ENCODE data around the gene MRFAP1L1.

Gene MRFAP1L1

DNA sequence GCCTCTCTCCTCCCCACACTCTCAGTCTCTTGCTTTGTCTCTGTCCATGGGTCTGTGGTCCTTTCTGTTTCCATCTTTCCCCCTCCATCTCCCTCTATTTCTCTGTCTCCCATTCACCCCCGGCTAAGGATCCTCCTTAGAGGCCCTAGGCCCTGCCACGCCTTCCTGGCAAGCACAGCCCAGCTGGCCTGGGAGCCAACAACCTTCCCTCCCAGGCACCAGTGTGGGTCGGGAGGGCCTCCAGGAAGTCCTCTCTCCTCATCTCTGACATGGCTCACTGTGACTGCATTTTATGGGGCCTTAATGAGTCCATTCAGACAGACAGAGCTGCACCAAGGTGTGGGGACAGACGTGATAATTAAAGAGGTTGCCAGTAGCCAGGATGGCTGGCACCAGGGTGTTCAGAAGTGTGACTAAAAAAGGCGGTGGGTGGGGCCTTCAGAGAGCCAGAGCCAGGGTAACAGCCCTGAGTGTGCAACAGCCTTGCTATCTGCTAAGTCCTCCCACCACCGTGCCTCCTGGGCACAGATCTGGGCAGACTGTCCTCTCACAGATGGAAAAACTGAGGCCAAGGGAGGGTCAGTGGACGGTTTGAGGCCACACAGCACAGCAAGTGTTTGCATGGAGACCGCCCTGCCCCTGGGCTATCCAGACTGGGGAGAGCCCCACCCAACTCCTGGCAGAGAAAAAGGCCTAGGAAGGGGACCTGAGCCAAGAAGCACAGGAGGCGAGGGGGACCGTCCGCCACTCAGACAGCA is 37.8 kb upstream of the MRFAP1L1 start:
- H3K9me3 Mint-ChIP-seq (ENCODE audit: low read depth) = no peaks in the 10 kb centered on the region
- H3K4me3 Mint-ChIP-seq = no peak overlapping the region
- H3K36me3 Mint-ChIP-seq = no peaks in the 10 kb centered on the region
- H3K4me1 Mint-ChIP-seq (ENCODE audit: low read depth) = peaks cover 8% of the 10 kb centered on the region
- no peaks in the 10 kb centered on the region for H3K27me3 Mint-ChIP-seq
- no peak overlapping the region for H3K27ac Mint-ChIP-seq

GRCh38 chr4:6746721-6747293 is 37.1 kb upstream of the MRFAP1L1 start:
- Mint-ChIP-seq H3K4me1 (ENCODE audit: low read depth) (peaks cover 6% of the 10 kb centered on the region), H3K36me3 (no peaks in the 10 kb centered on the region), H3K27me3 (no peaks in the 10 kb centered on the region), H3K4me3 (no peak overlapping the region), H3K9me3 (ENCODE audit: low read depth) (no peaks in the 10 kb centered on the region), H3K27ac (no peak overlapping the region)

- Mint-ChIP-seq H3K27me3 (no peaks in the 10 kb centered on the region), H3K4me3 (no peak overlapping the region), H3K36me3 (no peaks in the 10 kb centered on the region), H3K9me3 (ENCODE audit: low read depth) (no peaks in the 10 kb centered on the region), H3K27ac (no peak overlapping the region), H3K4me1 (ENCODE audit: low read depth) (no peaks in the 10 kb centered on the region)
These were observed 33.3 kb upstream of the MRFAP1L1 start for GRCh38 chr4:6742989-6743388.

GRCh38 chr4:6742507-6742906 is 32.8 kb upstream of the MRFAP1L1 start:
- H3K27me3 Mint-ChIP-seq = no peaks in the 10 kb centered on the region
- no peaks in the 10 kb centered on the region for H3K9me3 Mint-ChIP-seq (ENCODE audit: low read depth)
- H3K36me3 Mint-ChIP-seq = no peaks in the 10 kb centered on the region
- no peak overlapping the region for H3K4me3 Mint-ChIP-seq
- H3K4me1 Mint-ChIP-seq (ENCODE audit: low read depth) = no peaks in the 10 kb centered on the region
- H3K27ac Mint-ChIP-seq = no peak overlapping the region

DNA sequence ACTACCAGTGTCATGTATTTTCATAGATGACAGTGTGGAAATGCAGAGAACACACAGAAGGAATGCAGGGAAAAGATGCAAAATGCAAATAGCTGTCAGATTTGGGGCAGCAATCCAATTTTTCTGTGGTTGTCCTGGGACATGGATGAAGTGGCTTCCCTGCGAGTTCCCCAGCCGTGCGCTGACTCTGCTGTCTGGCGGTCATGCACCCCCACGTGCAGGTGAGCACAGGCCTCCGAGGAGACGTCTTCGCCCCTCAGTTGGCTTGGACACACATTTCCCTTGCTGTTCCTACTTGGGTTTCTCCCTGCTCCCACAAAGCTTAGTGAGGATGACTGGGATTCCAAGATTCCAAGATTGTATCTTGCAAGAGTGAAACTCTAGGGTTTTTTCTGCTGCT is 30.7 kb upstream of the MRFAP1L1 start:
- H3K4me1 Mint-ChIP-seq (ENCODE audit: low read depth) = no peaks in the 10 kb centered on the region
- H3K27ac Mint-ChIP-seq = no peak overlapping the region
- no peaks in the 10 kb centered on the region for H3K36me3 Mint-ChIP-seq
- H3K4me3 Mint-ChIP-seq = no peak overlapping the region
- no peaks in the 10 kb centered on the region for H3K9me3 Mint-ChIP-seq (ENCODE audit: low read depth)
- no peaks in the 10 kb centered on the region for H3K27me3 Mint-ChIP-seq

GRCh38 chr4:6739920-6740319 is 30.3 kb upstream of the MRFAP1L1 start:
- H3K4me1 Mint-ChIP-seq (ENCODE audit: low read depth) = no peaks in the 10 kb centered on the region
- no peaks in the 10 kb centered on the region for H3K36me3 Mint-ChIP-seq
- H3K27me3 Mint-ChIP-seq = no peaks in the 10 kb centered on the region
- H3K9me3 Mint-ChIP-seq (ENCODE audit: low read depth) = no peaks in the 10 kb centered on the region
- H3K4me3 Mint-ChIP-seq = no peak overlapping the region
- no peak overlapping the region for H3K27ac Mint-ChIP-seq

DNA sequence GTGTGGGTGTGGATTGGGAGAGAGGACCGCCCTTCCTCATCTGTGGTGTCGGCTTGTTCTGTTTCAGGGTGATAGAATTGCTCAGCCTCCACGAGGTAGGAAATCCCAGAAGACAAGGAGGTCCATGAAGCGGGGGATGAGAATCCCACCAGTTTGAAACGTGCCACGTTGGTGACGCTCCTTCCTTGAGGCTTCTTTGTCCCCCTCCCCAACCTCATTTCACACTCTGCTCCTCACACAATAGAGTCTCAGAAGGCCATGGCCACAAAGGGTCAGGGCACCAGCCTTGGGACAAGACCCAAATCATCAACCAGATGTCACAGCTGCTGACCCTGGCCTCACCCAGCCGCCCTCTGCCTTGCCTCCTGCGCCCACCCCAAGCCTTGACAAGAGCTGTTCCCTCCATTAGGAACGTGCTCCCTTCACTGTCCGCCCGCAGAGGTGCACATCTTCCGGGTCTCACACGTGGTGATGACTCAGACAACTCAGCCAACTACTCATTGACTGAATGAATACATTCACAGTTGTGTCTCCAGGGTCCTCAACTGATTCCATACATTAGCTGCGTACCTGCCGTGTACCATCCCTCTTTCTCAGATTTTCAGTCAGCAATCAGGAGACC is 24.6 kb upstream of the MRFAP1L1 start:
- H3K9me3 Mint-ChIP-seq (ENCODE audit: low read depth) = no peaks in the 10 kb centered on the region
- no peaks in the 10 kb centered on the region for H3K36me3 Mint-ChIP-seq
- no peaks in the 10 kb centered on the region for H3K4me1 Mint-ChIP-seq (ENCODE audit: low read depth)
- no peak overlapping the region for H3K27ac Mint-ChIP-seq
- H3K27me3 Mint-ChIP-seq = no peaks in the 10 kb centered on the region
- no peak overlapping the region for H3K4me3 Mint-ChIP-seq

DNA sequence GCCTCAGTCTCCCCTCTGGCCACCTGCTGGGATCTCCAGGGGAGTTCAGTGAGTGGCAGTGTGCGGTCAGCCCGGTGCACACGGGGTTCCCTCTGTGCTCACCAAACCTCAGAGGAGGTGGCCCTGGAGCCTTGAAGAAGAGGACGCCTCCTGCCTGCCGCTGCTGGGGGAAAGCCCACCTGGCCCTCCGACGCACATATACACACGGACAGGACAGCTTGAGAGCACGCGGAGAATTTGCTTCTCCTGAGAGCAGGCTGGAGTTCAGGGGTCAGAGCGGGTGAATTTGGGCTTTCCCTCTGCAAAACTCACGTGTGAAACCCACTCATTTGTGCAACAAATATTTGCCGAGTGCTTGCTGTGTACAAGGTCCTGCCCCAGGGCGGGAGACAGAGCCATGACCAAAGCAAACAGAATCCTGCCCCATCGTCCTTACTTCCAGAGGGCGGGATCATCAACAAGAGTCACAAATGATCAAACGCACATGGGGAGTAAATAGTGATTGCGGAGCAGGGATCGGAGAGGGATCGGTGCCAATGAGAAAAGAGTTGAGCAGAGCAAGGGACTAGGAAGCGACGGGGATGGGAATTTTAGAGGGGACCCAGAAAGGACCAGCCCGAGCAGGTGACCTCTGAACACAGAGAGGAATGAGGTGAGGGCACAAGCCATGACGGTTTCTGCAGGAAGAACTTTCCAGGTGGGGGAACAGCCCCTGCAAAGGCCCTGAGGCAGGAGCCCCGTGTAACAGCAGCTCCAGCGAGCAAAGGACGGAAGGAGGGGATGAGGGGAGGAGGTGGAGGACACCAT is 23.9 kb upstream of the MRFAP1L1 start:
- no peaks in the 10 kb centered on the region for H3K4me1 Mint-ChIP-seq (ENCODE audit: low read depth)
- H3K27ac Mint-ChIP-seq = no peak overlapping the region
- no peak overlapping the region for H3K4me3 Mint-ChIP-seq

DNA sequence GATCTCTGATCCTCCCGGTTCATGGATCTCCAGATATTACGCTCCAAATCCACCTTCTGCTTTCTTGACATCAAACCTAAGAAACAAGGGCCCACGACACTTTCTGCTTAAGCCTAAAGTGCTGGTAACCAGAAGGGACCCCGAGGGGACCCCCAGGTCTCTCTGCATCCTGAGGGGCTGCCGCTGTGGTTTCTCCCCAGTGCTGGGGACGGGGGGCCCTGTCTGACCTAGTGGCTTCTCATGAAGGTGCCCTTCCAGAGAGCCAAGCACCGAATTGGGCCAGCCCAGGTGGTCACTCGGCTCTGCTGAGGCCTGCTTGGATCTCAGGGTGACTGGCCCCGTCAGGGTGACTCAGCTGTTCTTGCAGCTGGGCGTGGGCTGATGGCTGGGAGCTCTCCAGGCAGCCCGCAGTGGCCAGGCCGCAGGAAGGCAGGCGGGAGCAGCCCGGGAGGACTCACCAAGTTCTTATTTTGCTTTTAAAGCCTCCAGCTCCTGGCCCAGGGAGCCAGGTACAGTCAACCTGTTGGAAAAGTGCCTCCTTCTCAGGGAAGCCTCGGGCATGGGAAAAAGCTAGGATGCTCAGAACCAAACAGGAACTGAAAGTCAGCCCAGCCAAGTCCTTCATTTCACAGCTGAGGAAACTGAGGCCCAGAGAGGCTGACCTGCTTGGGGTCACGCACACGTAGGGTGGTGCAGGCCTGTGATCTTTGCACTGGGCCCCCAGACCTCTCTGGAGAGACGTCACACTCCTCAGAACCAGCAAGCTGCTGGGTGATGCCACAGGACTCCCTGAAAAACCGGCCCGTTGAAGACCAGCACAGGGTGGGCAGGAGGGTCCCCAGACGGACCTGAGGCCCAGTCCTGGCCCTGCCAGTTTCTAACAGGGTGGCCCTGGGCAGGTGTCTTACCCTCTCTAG is 23.0 kb upstream of the MRFAP1L1 start:
- H3K27me3 Mint-ChIP-seq = no peaks in the 10 kb centered on the region
- no peak overlapping the region for H3K27ac Mint-ChIP-seq
- H3K9me3 Mint-ChIP-seq (ENCODE audit: low read depth) = no peaks in the 10 kb centered on the region
- no peaks in the 10 kb centered on the region for H3K36me3 Mint-ChIP-seq
- H3K4me3 Mint-ChIP-seq = no peak overlapping the region
- H3K4me1 Mint-ChIP-seq (ENCODE audit: low read depth) = peaks cover 7% of the 10 kb centered on the region

More for the DNA sequence above, 23.9 kb upstream of the MRFAP1L1 start:
- no peaks in the 10 kb centered on the region for H3K36me3 Mint-ChIP-seq
- H3K27me3 Mint-ChIP-seq = no peaks in the 10 kb centered on the region
- H3K9me3 Mint-ChIP-seq (ENCODE audit: low read depth) = no peaks in the 10 kb centered on the region

DNA sequence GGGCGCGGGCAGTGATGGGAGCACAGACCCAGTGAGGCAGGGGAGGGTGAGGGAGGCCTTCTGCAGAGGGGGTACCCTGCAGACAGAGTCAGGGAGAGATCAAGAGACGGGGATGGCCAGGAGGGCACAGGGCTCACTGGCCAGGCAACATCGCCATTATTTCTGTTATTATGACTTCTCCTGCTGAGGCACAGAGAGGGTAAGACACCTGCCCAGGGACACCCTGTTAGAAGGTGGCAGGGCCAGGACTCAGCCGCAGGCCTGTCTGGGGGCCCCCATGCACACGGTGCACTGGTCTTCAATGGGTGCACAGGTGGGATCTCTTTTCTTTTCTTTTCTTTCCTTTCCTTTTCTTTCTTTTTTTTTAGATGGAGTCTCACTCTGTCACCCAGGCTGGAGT is 22.1 kb upstream of the MRFAP1L1 start:
- no peaks in the 10 kb centered on the region for H3K9me3 Mint-ChIP-seq (ENCODE audit: low read depth)
- no peak overlapping the region for H3K4me3 Mint-ChIP-seq
- no peak overlapping the region for H3K27ac Mint-ChIP-seq
- no peaks in the 10 kb centered on the region for H3K27me3 Mint-ChIP-seq
- H3K4me1 Mint-ChIP-seq (ENCODE audit: low read depth) = peaks cover 8% of the 10 kb centered on the region
- H3K36me3 Mint-ChIP-seq = no peaks in the 10 kb centered on the region

DNA sequence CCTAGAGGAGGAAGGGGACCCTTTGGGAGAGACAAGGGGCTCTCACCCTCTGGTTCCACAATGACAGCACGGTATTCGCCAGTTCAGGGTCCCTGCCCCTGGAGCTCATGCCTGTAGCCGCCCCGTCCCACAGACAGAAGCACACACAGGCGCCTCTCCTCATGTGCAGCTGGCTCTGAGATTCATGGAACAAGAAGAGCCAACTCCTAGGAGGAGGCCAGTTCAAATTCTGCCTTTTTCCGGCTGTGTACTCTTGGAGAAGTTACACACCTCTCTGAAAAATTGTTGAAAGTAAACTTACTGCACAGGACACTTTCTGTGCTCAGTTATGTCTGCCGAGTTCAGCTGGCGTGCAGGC is 21.6 kb upstream of the MRFAP1L1 start:
- Mint-ChIP-seq H3K27ac (no peak overlapping the region), H3K27me3 (no peaks in the 10 kb centered on the region), H3K4me3 (no peak overlapping the region), H3K9me3 (ENCODE audit: low read depth) (no peaks in the 10 kb centered on the region), H3K36me3 (no peaks in the 10 kb centered on the region), H3K4me1 (ENCODE audit: low read depth) (peaks cover 8% of the 10 kb centered on the region)

GRCh38 chr4:6730603-6731317 is 21.1 kb upstream of the MRFAP1L1 start:
- Mint-ChIP-seq H3K36me3 (no peaks in the 10 kb centered on the region), H3K27me3 (no peaks in the 10 kb centered on the region), H3K4me1 (ENCODE audit: low read depth) (peaks cover 8% of the 10 kb centered on the region), H3K4me3 (no peak overlapping the region), H3K27ac (no peak overlapping the region), H3K9me3 (ENCODE audit: low read depth) (no peaks in the 10 kb centered on the region)

DNA sequence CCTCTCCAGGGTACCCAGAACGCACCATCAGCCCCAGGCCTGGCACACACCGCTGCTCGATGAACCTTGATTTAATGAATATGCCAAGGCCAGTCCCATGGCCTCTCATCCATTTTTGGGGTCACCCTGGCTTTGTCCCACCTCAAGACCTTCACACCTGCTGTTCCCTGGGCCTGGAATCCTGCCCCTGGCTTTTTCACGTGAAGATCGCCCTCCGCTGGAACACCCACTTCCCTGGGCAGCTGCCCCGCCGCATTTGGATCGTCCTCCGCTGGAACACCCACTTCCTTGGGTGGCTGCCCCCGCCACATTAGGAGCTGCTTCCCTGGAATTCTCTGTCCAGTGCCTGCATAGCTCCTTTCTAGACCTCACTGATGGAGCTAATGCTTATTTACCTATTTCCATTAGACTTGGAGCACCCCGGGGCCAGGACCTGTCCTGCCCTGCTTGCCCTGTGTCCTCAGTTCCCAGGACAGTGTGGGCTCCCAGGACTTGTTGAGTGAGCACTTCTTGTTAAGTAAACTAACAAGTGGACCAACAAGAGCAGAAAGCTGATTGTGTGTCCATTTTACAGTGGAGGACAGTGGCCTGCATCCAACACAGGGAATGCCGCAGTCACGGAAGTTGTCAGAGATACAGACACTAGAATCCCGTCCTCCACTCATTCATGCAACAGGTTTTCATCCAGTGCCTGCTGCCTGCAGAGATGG is 18.8 kb upstream of the MRFAP1L1 start:
- no peak overlapping the region for H3K27ac Mint-ChIP-seq
- H3K4me3 Mint-ChIP-seq = no peak overlapping the region
- no peaks in the 10 kb centered on the region for H3K9me3 Mint-ChIP-seq (ENCODE audit: low read depth)
- no peaks in the 10 kb centered on the region for H3K27me3 Mint-ChIP-seq
- no peaks in the 10 kb centered on the region for H3K36me3 Mint-ChIP-seq
- peaks cover 8% of the 10 kb centered on the region for H3K4me1 Mint-ChIP-seq (ENCODE audit: low read depth)
